Measurements from ENCODE around the gene CLNS1A.
"Not testable (repeated sequence)": the region's sequence is repeated elsewhere in the genome, so short reads cannot be mapped to it uniquely, and the experiment has no call there.

The CLNS1A gene

GRCh38 chr11:77647654-77648305 is 10.2 kb upstream of the CLNS1A start:
- H3K27ac Mint-ChIP-seq = no peak overlapping the region
- H3K4me3 Mint-ChIP-seq = no peak overlapping the region

GRCh38 chr11:77644887-77645286 is 7.3 kb upstream of the CLNS1A start:
- no peaks in the 10 kb centered on the region for H3K4me1 Mint-ChIP-seq
- H3K27ac Mint-ChIP-seq = no peak overlapping the region
- DNase-seq (no peak), ATAC-seq (no peak)
- peaks cover 4% of the 10 kb centered on the region for H3K9me3 Mint-ChIP-seq
- H3K36me3 Mint-ChIP-seq (ENCODE audit: low read depth) = no peaks in the 10 kb centered on the region
- no peak overlapping the region for H3K4me3 Mint-ChIP-seq
- H3K27me3 Mint-ChIP-seq = peaks cover 3% of the 10 kb centered on the region

More at GRCh38 chr11:77647654-77648305, 10.2 kb upstream of the CLNS1A start:
- ATAC-seq (no peak), DNase-seq (no peak)
- H3K4me1 Mint-ChIP-seq = no peaks in the 10 kb centered on the region
- H3K27me3 Mint-ChIP-seq = peaks cover 3% of the 10 kb centered on the region
- H3K9me3 Mint-ChIP-seq = no peaks in the 10 kb centered on the region
- H3K36me3 Mint-ChIP-seq (ENCODE audit: low read depth) = no peaks in the 10 kb centered on the region

- H3K4me3 Mint-ChIP-seq = no peak overlapping the region
- peaks cover 4% of the 10 kb centered on the region for H3K9me3 Mint-ChIP-seq
- no peak overlapping the region for H3K27ac Mint-ChIP-seq
- peaks cover 7% of the 10 kb centered on the region for H3K4me1 Mint-ChIP-seq
- H3K36me3 Mint-ChIP-seq (ENCODE audit: low read depth) = no peaks in the 10 kb centered on the region
- peaks cover 3% of the 10 kb centered on the region for H3K27me3 Mint-ChIP-seq
- ATAC-seq (no peak), DNase-seq (no peak)
These were observed 4.6 kb upstream of the CLNS1A start for GRCh38 chr11:77642228-77642627.

- Mint-ChIP-seq H3K27me3 (no peaks in the 10 kb centered on the region), H3K9me3 (peaks cover 4% of the 10 kb centered on the region), H3K4me1 (peaks cover 50% of the 10 kb centered on the region), H3K27ac (peak overlapping the region; percentile 95), H3K36me3 (ENCODE audit: low read depth) (peaks cover 29% of the 10 kb centered on the region), H3K4me3 (peak overlapping the region; percentile 87)
- DNase-seq = no peak
- no peak for ATAC-seq
These were observed 756 bp downstream of the CLNS1A start for GRCh38 chr11:77636731-77637344.

- not testable (repeated sequence) for H3K27me3 Mint-ChIP-seq, H3K27ac Mint-ChIP-seq, H3K9me3 Mint-ChIP-seq, H3K4me3 Mint-ChIP-seq, DNase-seq, ATAC-seq
- H3K36me3 Mint-ChIP-seq (ENCODE audit: low read depth) = peaks cover 40% of the 10 kb centered on the region
- H3K4me1 Mint-ChIP-seq = peaks cover 67% of the 10 kb centered on the region
These were observed 3.7 kb downstream of the CLNS1A start for GRCh38 chr11:77633926-77634325.

GRCh38 chr11:77630157-77630710 is 7.4 kb downstream of the CLNS1A start:
- Mint-ChIP-seq H3K4me1 (peaks cover 43% of the 10 kb centered on the region), H3K9me3 (no peaks in the 10 kb centered on the region), H3K27me3 (no peaks in the 10 kb centered on the region), H3K4me3 (no peak overlapping the region), H3K27ac (peak overlapping the region; percentile 63), H3K36me3 (ENCODE audit: low read depth) (peaks cover 44% of the 10 kb centered on the region)
- no peak for DNase-seq
- ATAC-seq = no peak

GRCh38 chr11:77619576-77620198 is 17.9 kb downstream of the CLNS1A start:
- no peaks in the 10 kb centered on the region for H3K4me1 Mint-ChIP-seq
- H3K27me3 Mint-ChIP-seq = no peaks in the 10 kb centered on the region
- no peak for ATAC-seq
- H3K9me3 Mint-ChIP-seq = no peaks in the 10 kb centered on the region
- peaks cover 58% of the 10 kb centered on the region for H3K36me3 Mint-ChIP-seq (ENCODE audit: low read depth)
- H3K27ac Mint-ChIP-seq = no peak overlapping the region
- H3K4me3 Mint-ChIP-seq = no peak overlapping the region
- no peak for DNase-seq

GRCh38 chr11:77617892-77618291 is 19.7 kb downstream of the CLNS1A start:
- no peak for DNase-seq
- no peaks in the 10 kb centered on the region for H3K9me3 Mint-ChIP-seq
- H3K27me3 Mint-ChIP-seq = no peaks in the 10 kb centered on the region
- H3K27ac Mint-ChIP-seq = no peak overlapping the region
- H3K36me3 Mint-ChIP-seq (ENCODE audit: low read depth) = peaks cover 59% of the 10 kb centered on the region
- no peaks in the 10 kb centered on the region for H3K4me1 Mint-ChIP-seq
- H3K4me3 Mint-ChIP-seq = no peak overlapping the region
- no peak for ATAC-seq

- Mint-ChIP-seq H3K9me3 (no peaks in the 10 kb centered on the region), H3K27ac (no peak overlapping the region), H3K4me3 (no peak overlapping the region), H3K27me3 (no peaks in the 10 kb centered on the region), H3K36me3 (ENCODE audit: low read depth) (peaks cover 45% of the 10 kb centered on the region), H3K4me1 (no peaks in the 10 kb centered on the region)
- DNase-seq (no peak), ATAC-seq (no peak)
These were observed 25.7 kb downstream of the CLNS1A start for GRCh38 chr11:77611921-77612320.

GRCh38 chr11:77609234-77609633 is 28.4 kb downstream of the CLNS1A start:
- H3K27ac Mint-ChIP-seq = no peak overlapping the region
- peaks cover 32% of the 10 kb centered on the region for H3K36me3 Mint-ChIP-seq (ENCODE audit: low read depth)
- DNase-seq = no peak
- H3K27me3 Mint-ChIP-seq = no peaks in the 10 kb centered on the region
- H3K9me3 Mint-ChIP-seq = no peaks in the 10 kb centered on the region
- H3K4me1 Mint-ChIP-seq = no peaks in the 10 kb centered on the region
- no peak for ATAC-seq
- no peak overlapping the region for H3K4me3 Mint-ChIP-seq

- no peak overlapping the region for H3K4me3 Mint-ChIP-seq
- DNase-seq = no peak
- H3K36me3 Mint-ChIP-seq (ENCODE audit: low read depth) = peaks cover 18% of the 10 kb centered on the region
- ATAC-seq = no peak
- H3K9me3 Mint-ChIP-seq = no peaks in the 10 kb centered on the region
- no peaks in the 10 kb centered on the region for H3K4me1 Mint-ChIP-seq
- H3K27ac Mint-ChIP-seq = no peak overlapping the region
- no peaks in the 10 kb centered on the region for H3K27me3 Mint-ChIP-seq
These were observed 33.3 kb downstream of the CLNS1A start for GRCh38 chr11:77604281-77604680.

GRCh38 chr11:77602381-77603088 is 35.1 kb downstream of the CLNS1A start:
- DNase-seq = no peak
- Mint-ChIP-seq H3K27me3 (no peaks in the 10 kb centered on the region), H3K9me3 (no peaks in the 10 kb centered on the region), H3K27ac (no peak overlapping the region), H3K36me3 (ENCODE audit: low read depth) (peaks cover 10% of the 10 kb centered on the region), H3K4me3 (no peak overlapping the region), H3K4me1 (no peaks in the 10 kb centered on the region)
- no peak for ATAC-seq

- Mint-ChIP-seq H3K4me3 (no peak overlapping the region), H3K9me3 (no peaks in the 10 kb centered on the region), H3K4me1 (no peaks in the 10 kb centered on the region), H3K27ac (no peak overlapping the region), H3K27me3 (no peaks in the 10 kb centered on the region), H3K36me3 (ENCODE audit: low read depth) (peaks cover 4% of the 10 kb centered on the region)
- ATAC-seq (no peak), DNase-seq (no peak)
These were observed 39.4 kb downstream of the CLNS1A start for GRCh38 chr11:77598195-77598594.

- no peaks in the 10 kb centered on the region for H3K27me3 Mint-ChIP-seq
- DNase-seq = no peak
- peaks cover 4% of the 10 kb centered on the region for H3K36me3 Mint-ChIP-seq (ENCODE audit: low read depth)
- H3K4me3 Mint-ChIP-seq = no peak overlapping the region
- H3K9me3 Mint-ChIP-seq = no peaks in the 10 kb centered on the region
- no peak for ATAC-seq
- H3K4me1 Mint-ChIP-seq = no peaks in the 10 kb centered on the region
- no peak overlapping the region for H3K27ac Mint-ChIP-seq
These were observed 41.0 kb downstream of the CLNS1A start for GRCh38 chr11:77596626-77597025.

Data from activated naive CD8-positive, alpha-beta T cell treated with anti-CD3 and anti-CD28 coated beads, Interleukin-2, amount 50 U/mL, for 24 hours (primary cell).